ENCODE measurements around the gene LPCAT3. TPM values are rescaled to one million over a fixed set of nuclear protein-coding genes. Genes with fewer than 3 reads are reported as not detected.
A peak's percentile ranks its signal among the peaks of the same experiment; 100 is the strongest.

LPCAT3 gene
- total and polyA plus RNA-seq, 2 of the 13 experiments (the other 11 are each of a cell fraction or from before 2014, with no cell fraction given): 44.5 to 64.3 TPM

- ATAC-seq: no peak
- Histone ChIP-seq H2AFZ (ENCODE audit: low read length) (no peak overlapping the region), H4K20me1 (ENCODE audit: insufficient read depth, low read length) (no peaks in the 10 kb centered on the region), H3K9ac (ENCODE audit: insufficient read depth, low read depth, low read length) (peak overlapping the region; percentile 77), H3K9me3 (ENCODE audit: low read length) (no peaks in the 10 kb centered on the region), H3K4me2 (ENCODE audit: low read depth, low read length) (peak overlapping the region; percentile 94), H3K4me1 (ENCODE audit: insufficient read depth, low read length) (peaks cover 39% of the 10 kb centered on the region), H3K27me3 (ENCODE audit: control insufficient read depth in 1 of 2, insufficient read depth in 2 of 2, low read length in 2 of 2) (no peaks in the 10 kb centered on the region), H3K4me3 (replicated peaks in 1 of 3; ENCODE audit: insufficient read depth in 1 of 3, low read depth in 2 of 3, low read length in 3 of 3) (peak overlapping the region; percentile 41 to 74 (median 54); a peak in 4 of 6 replicates), H3K36me3 (replicated peaks in 1 of 2; ENCODE audit: control insufficient read depth in 1 of 2, insufficient read depth in 2 of 2, low read length in 2 of 2) (peaks cover 7 to 12% of the 10 kb centered on the region in 2 experiments), H3K27ac (ENCODE audit: extremely low read length, insufficient read depth, low read length) (peak overlapping the region; percentile 76), H3K79me2 (ENCODE audit: insufficient read depth, low read length) (no peaks in the 10 kb centered on the region)
- DNase-seq (ENCODE audit: low spot score): no peak
- TF ChIP-seq TFAP4 (IDR thresholded peaks at IDR 0.05; ENCODE audit: borderline replicate concordance, low read depth) (no peak), BCL3 (CRISPR knock-in tag; IDR thresholded peaks at IDR 0.05) (no peak), ZNF740 (CRISPR knock-in tag; IDR thresholded peaks at IDR 0.05) (no peak), ZNF839 (CRISPR knock-in tag; IDR thresholded peaks at IDR 0.05; ENCODE audit: borderline replicate concordance) (no peak), FOSL2 (CRISPR knock-in tag; IDR thresholded peaks at IDR 0.05) (peak; percentile 17; the same call in 1 of the 2 replicates), ZBTB38 (CRISPR knock-in tag; IDR thresholded peaks at IDR 0.05) (0 out of 2 replicates have a peak, but pooled peaks have one; percentile 58), ZBTB1 (CRISPR knock-in tag; IDR thresholded peaks at IDR 0.05; ENCODE audit: borderline replicate concordance) (no peak)
- ChIA-PET POLR2A (interaction anchor here (1.1 to 8.0 kb wide), 9 partner anchors 16 to 147 kb away, joined by 3 to 180 read pairs (median 6); partner anchors contain the start of genes C12orf57, LPCAT3, RNU7-1 and SPSB2), CTCF (ENCODE audit: low intra/inter-chr PET ratio, low total read pairs) (interaction anchor here (1.3 to 1.7 kb wide), 3 partner anchors 15 to 93 kb away, joined by 3 to 11 read pairs (median 5); partner anchors contain the start of genes C12orf57 and RNU7-1)
- no TSS peak for BruUV-seq (replicated peaks)
- in situ Hi-C loops (cut with HindIII; ENCODE audit: extremely low pct_ligation_motif_present, low pct_unique_long_range_greater_than_20kb) (no loop called here), intact Hi-C loops (cut with micrococcal nuclease; ENCODE audit: unreplicated experiment) (no loop called here)
- 84% methylated on average over 24 of the region's 24 CpGs for WGBS (ENCODE audit: low lambda C conversion rate)
- FAIRE-seq: peak; percentile 26
Measured at GRCh38 chr12:6961278-6961694, 57.0 kb downstream of the LPCAT3 start.

Measured in HepG2 (cell line).